CD4-positive, alpha-beta memory T cell (primary cell): ENCODE results near the gene MAD1L1. TPM values are rescaled to one million over a fixed set of nuclear protein-coding genes. Genes with fewer than 3 reads are reported as not detected.
A peak's percentile ranks its signal among the peaks of the same experiment; 100 is the strongest.

Experiments
- CTCF ChIA-PET: fragments of 350-600 bp; sonication (Branson Sonifier 250); formaldehyde crosslinking; loops from one replicate; lab custom pipeline; 2021; ENCODE audit warnings: inconsistent platforms; ENCODE audit not compliant: partially characterized antibody; lab: Charles Lee
- POLR2A ChIA-PET: fragments of 350-600 bp; sonication (Branson Sonifier 250); formaldehyde crosslinking; loops from one replicate; lab custom pipeline; 2021; ENCODE audit not compliant: partially characterized antibody; lab: Charles Lee
- DNase-seq, 5 donors: peaks; one replicate each; pipeline versions ENCODE4 v3.0.0 to v3.0.0-alpha.2; 2020 to 2022; ENCODE audit warnings: mixed read lengths in 1 of 5
- H3K27ac ChIP-seq: one replicate; pipeline ENCODE4 v1.7.0; 2013; ENCODE audit warnings: low read depth, low read length
- H3K27me3 ChIP-seq: 2 replicates; pipeline ENCODE4 v1.7.0; 2013; ENCODE audit warnings: mild to moderate bottlenecking, low read length, moderate library complexity; ENCODE audit not compliant: insufficient read depth
- H3K36me3 ChIP-seq: 2 replicates; pipeline ENCODE4 v1.7.0; 2013; ENCODE audit warnings: mild to moderate bottlenecking, low read length, moderate library complexity; ENCODE audit not compliant: insufficient read depth
- H3K4me1 ChIP-seq: 2 replicates; pipeline ENCODE4 v1.7.0; 2013; ENCODE audit warnings: mild to moderate bottlenecking, low read length, moderate library complexity; ENCODE audit not compliant: insufficient read depth
- H3K4me3 ChIP-seq, 2 donors: one replicate each; pipeline ENCODE4 v1.7.0; 2013; ENCODE audit warnings: low read length in 2 of 2, mild to moderate bottlenecking in 1 of 2
- H3K9me3 ChIP-seq, 2 donors: one replicate each; pipeline ENCODE4 v1.7.0; 2013; ENCODE audit warnings: low read length in 2 of 2, control low read depth in 1 of 2; ENCODE audit not compliant: control insufficient read depth in 1 of 2
- H3K27ac Mint-ChIP-seq, 7 donors: one replicate each; pipeline ENCODE4 v1.8.0; 2020 to 2021; ENCODE audit warnings: mixed read lengths in 7 of 7, mild to moderate bottlenecking in 6 of 7, inconsistent platforms in 3 of 7, moderate library complexity in 3 of 7
- H3K27me3 Mint-ChIP-seq, 2 donors: one replicate each; pipeline ENCODE4 v1.8.0; 2020 to 2021; ENCODE audit warnings: mixed read lengths in 2 of 2
- H3K36me3 Mint-ChIP-seq, 2 donors: one replicate each; pipeline ENCODE4 v1.8.0; 2020 to 2021; ENCODE audit warnings: mixed read lengths in 2 of 2, inconsistent platforms in 1 of 2, mild to moderate bottlenecking in 1 of 2
- H3K4me1 Mint-ChIP-seq, 4 donors: one replicate each; pipeline ENCODE4 v1.8.0; 2020 to 2021; ENCODE audit warnings: mixed read lengths in 4 of 4, mild to moderate bottlenecking in 1 of 4
- H3K4me3 Mint-ChIP-seq, 8 donors: one replicate each; pipeline ENCODE4 v1.8.0; 2020 to 2021; ENCODE audit warnings: mixed read lengths in 8 of 8, mild to moderate bottlenecking in 7 of 8, moderate library complexity in 6 of 8, inconsistent platforms in 3 of 8
- H3K9me3 Mint-ChIP-seq, 8 donors: one replicate each; pipeline ENCODE4 v1.8.0; 2020 to 2021; ENCODE audit warnings: mixed read lengths in 8 of 8, mild to moderate bottlenecking in 5 of 8, inconsistent platforms in 3 of 8, moderate library complexity in 1 of 8
- intact Hi-C: fragments of 100-400 bp; cut with micrococcal nuclease; formaldehyde crosslinking; loops from one replicate; pipeline ENCODE4 v1.15.1; 2023
- polyA plus RNA-seq, 2 donors: library from polyadenylated mRNA; unstranded; fragments of 300-500 nt; fragmentation: Illumina TruSeq; gene quantifications; one replicate each; pipeline ENCODE4 v1.2.3, GENCODE V29; 2021
- total RNA-seq, 2 experiments: library from RNA; stranded (reverse); gene quantifications; one replicate each; pipeline ENCODE4 v1.2.3, GENCODE V29; 2021

MAD1L1 gene
- total and polyA plus RNA-seq, 4 experiments from 2014 or later: 89.9 to 132 (median 110) TPM

DNA sequence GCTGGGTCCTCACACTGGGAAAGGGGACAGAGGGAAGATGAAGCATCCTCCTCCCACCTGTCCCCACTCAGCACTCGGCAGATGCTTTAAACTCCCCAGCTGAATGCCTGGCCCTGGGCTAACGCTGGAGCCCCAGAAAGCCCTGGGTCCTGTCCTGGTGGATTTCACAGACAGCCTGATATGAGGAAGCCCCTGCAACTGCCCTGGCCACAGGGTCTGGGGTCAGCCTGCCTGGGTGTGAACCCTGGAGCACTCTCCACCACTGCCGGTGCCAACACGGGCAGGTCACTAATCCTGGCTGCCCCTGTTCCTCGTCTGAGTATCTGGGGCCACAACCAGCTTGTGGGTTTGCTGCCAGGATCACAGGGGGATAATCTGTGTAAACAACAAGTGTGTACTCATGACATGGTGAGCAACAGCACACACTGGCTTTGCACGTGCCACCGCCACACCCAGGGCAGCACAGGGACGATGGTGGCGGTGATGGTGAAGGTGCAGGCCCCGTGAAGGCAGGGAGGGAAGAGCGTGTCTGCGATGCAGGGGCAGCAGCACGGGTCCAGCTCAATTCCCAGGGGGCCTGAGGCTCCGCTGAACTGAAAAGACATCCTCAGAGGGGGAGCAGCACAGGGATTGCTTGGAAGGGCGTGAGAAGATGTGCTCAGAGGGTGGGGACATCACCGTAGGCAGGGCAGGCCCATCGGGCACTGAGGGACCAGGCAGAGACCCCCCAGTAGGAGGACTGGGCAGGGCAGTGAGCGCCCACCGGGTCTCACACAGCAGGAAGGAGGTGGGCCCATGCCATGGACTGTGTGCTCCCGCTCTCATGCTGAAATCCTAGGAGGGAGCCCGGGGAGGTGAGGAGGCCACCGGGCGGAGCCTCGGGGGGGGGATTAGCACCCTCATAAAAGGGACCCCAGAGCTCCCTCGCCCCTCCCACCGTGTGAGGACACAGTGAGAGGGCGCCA, 238.7 kb downstream of the MAD1L1 start:
- Mint-ChIP-seq H3K36me3 (no peaks in the 10 kb centered on the region), H3K27me3 (no peaks in the 10 kb centered on the region), H3K27ac (no peak overlapping the region), H3K4me1 (peaks cover 0 to 7% (median 3%) of the 10 kb centered on the region in 4 donors), H3K4me3 (no peak overlapping the region), H3K9me3 (peaks cover 0 to 1% (median 0%) of the 10 kb centered on the region in 8 donors)
- no peaks in the 10 kb centered on the region for H3K36me3 ChIP-seq
- no peak overlapping the region for H3K27ac ChIP-seq
- ChIA-PET CTCF (no interaction called here), POLR2A (no interaction called here)
- no peaks in the 10 kb centered on the region for H3K27me3 ChIP-seq
- no peaks in the 10 kb centered on the region for H3K4me1 ChIP-seq
- DNase-seq: no peak
- intact Hi-C loops: no loop called here
- H3K4me3 ChIP-seq: no peak overlapping the region
- no peaks in the 10 kb centered on the region for H3K9me3 ChIP-seq

DNA sequence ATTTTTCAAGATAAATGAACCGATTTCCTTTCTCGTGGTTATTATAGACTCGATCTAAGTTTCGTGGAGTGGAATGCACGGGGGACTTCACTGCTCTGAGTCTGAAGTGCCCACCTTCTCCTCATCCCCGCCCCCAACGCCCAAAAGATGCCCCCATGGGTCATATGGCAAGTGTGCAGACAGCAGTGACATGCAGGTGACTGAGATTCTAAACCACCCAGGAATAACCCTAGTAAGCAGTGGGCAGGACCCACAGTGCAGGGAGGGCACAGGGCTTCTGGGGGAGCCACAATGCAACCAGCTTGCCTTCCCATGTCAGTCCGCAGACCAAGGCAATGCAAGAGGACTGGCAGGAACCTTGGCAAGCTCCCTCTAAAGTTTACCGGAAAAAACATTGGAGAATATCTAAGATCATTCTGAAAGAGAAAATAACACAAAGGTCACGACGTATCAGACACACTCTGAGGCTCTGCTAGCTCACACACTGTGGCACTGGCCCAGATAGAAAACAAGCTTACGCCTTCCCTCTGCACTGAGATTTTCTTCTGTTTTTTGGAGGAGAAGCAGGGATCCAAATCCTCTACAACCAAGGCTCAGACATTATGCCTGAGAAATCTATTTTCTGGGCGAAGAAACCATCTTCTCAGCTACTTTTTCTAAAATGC, 239.6 kb downstream of the MAD1L1 start:
- CTCF ChIA-PET: no interaction called here
- Mint-ChIP-seq H3K4me1 (peaks cover 0 to 11% (median 4%) of the 10 kb centered on the region in 4 donors), H3K27me3 (no peaks in the 10 kb centered on the region), H3K4me3 (no peak overlapping the region), H3K27ac (peak overlapping the region in 3 of 7 donors; percentile 32 to 52 (median 47)), H3K36me3 (no peaks in the 10 kb centered on the region), H3K9me3 (peaks cover 0 to 1% (median 0%) of the 10 kb centered on the region in 8 donors)
- H3K27me3 ChIP-seq: no peaks in the 10 kb centered on the region
- no peaks in the 10 kb centered on the region for H3K9me3 ChIP-seq
- H3K4me1 ChIP-seq: no peaks in the 10 kb centered on the region
- no peaks in the 10 kb centered on the region for H3K36me3 ChIP-seq
- no peak overlapping the region for H3K4me3 ChIP-seq
- intact Hi-C loops: no loop called here
- POLR2A ChIA-PET: no interaction called here
- no peak overlapping the region for H3K27ac ChIP-seq
- no peak for DNase-seq

DNA sequence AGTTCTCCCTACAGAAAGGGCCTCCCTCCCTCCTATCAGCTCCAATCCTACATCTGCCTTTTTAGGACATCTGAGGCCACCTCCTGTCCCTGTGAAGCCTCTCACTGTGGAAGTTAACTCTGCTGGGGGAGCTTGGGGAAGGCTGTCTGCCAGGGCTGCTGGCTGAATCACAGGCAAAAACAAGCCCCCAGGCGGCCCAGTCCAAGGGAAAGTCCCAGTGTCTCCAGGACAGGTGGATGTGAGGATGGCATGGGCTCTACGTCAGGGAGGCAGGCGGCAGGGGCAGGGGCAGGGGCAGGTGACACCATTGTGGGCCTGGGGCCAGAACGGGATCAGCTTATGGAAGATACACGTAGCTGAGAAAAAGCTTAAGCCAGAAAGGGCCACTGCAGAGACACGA, 240.2 kb downstream of the MAD1L1 start:
- H3K9me3 Mint-ChIP-seq: peaks cover 0 to 1% (median 0%) of the 10 kb centered on the region in 8 donors
- no peaks in the 10 kb centered on the region for H3K27me3 ChIP-seq
- no peak overlapping the region for H3K4me3 ChIP-seq
- H3K27ac Mint-ChIP-seq: no peak overlapping the region
- H3K27me3 Mint-ChIP-seq: no peaks in the 10 kb centered on the region
- H3K4me1 Mint-ChIP-seq: peaks cover 4 to 16% (median 5%) of the 10 kb centered on the region in 4 donors
- no peak overlapping the region for H3K4me3 Mint-ChIP-seq
- no peaks in the 10 kb centered on the region for H3K36me3 Mint-ChIP-seq
- H3K36me3 ChIP-seq: no peaks in the 10 kb centered on the region
- peaks cover 5% of the 10 kb centered on the region for H3K4me1 ChIP-seq
- DNase-seq: no peak
- ChIA-PET POLR2A (no interaction called here), CTCF (no interaction called here)
- no peaks in the 10 kb centered on the region for H3K9me3 ChIP-seq
- no peak overlapping the region for H3K27ac ChIP-seq
- intact Hi-C loops: no loop called here

DNA sequence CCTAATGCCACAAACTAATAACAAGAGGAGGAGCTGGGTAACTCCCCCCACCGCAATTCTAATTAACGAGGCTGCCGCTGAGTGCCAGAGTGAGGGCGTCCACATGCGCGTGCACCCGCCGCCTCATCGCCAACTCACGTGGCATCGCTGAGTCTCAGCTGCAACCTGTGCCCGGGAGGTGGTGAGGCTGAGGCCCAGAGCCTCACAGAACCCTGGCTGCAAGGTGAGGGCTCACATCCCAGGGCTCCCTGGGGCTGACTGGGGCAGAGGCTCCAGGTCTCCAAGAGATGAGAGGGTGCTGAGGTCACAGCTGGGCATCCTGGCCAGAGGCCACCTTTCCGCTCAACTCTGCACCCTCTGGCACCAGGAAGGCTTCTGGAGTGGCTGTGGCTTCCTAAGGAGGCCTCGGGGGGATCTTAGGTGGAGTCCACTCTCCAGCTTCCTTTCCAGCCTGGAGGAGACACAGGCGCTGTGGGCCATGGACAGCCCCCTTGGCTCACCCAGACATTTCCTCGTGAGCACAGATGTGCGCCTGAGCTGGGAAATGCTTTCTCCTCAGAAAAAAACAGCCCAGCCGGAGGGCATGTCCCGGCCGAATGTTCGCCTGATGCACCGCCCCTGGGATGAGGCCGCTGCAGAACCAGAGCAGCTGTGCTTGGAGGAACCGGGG, 242.6 kb downstream of the MAD1L1 start:
- Mint-ChIP-seq H3K36me3 (peaks cover 2 to 11% of the 10 kb centered on the region in 2 donors), H3K4me3 (no peak overlapping the region), H3K4me1 (peaks cover 15 to 33% (median 22%) of the 10 kb centered on the region in 4 donors), H3K9me3 (peaks cover 0 to 1% (median 0%) of the 10 kb centered on the region in 8 donors), H3K27me3 (no peaks in the 10 kb centered on the region), H3K27ac (no peak overlapping the region)
- Histone ChIP-seq H3K4me3 (no peak overlapping the region), H3K27me3 (no peaks in the 10 kb centered on the region), H3K36me3 (no peaks in the 10 kb centered on the region), H3K4me1 (peaks cover 23% of the 10 kb centered on the region), H3K27ac (no peak overlapping the region), H3K9me3 (no peaks in the 10 kb centered on the region)
- ChIA-PET CTCF (no interaction called here), POLR2A (no interaction called here)
- no peak for DNase-seq
- intact Hi-C loops: no loop called here

DNA sequence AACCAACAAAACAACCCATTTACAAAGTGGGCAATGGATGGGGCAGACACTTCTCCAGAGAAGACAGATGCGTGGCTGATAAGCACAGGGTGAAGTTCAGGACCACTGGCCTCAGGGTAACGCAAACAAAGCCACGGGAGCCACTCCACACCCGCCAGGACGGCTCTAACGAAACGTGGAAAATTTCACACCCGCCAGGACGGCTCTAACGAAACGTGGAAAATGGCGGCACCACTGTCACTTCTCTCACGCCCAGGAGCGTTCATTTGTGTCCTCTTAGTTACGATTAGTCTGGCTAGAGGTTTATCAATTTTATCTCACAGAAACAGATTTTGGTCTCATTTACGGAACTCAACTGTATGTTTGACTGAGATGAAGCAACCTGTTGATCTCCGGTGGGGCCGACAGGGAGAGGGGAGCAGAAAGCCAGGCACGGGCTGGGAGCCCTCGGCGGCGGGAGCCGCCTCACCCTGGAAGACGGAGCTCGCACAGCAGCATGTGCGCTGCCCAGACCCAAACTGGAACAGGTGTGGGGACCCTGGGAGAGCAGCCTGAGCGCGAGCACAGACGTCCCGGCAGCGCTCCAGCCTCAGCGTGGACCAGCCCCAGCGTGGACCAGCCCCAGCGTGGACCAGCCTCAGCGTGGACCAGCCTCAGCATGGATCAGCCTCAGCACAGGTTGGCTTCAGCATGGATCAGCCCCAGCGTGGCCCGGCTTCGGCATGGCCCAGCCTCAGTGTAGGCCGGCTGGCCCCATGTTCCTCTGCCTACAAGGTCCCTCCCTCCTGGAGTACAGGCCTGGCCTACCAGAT, 243.5 kb downstream of the MAD1L1 start:
- H3K9me3 Mint-ChIP-seq: peaks cover 0 to 1% (median 0%) of the 10 kb centered on the region in 8 donors
- H3K27ac Mint-ChIP-seq: peak overlapping the region in 2 of 7 donors; percentile 15 to 30

DNA sequence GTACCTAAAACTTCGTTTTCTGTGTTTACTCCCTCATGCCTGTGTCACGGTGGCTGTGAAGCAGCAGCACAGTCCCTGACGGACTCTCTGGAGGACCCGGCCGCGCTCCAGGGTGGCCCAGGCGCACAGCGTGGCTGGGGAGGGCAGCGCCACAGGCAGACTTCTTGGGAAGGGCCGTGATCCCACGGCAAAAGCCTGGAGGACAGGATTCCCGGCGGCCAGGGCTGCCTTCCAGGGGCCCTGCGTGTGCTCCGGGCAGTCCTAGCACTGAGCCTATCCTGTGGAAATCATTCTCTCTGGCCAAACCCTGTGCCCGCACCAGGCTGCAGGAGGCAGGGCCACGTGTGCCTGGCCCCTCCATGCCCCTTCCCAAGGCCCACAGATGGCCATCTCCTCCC, 244.2 kb downstream of the MAD1L1 start:
- intact Hi-C loops: no loop called here
- H3K36me3 ChIP-seq: no peaks in the 10 kb centered on the region
- Mint-ChIP-seq H3K4me3 (no peak overlapping the region), H3K9me3 (no peaks in the 10 kb centered on the region), H3K36me3 (peaks cover 2 to 11% of the 10 kb centered on the region in 2 donors), H3K27ac (peak overlapping the region in 1 of 7 donors; percentile 30), H3K4me1 (peaks cover 17 to 35% (median 26%) of the 10 kb centered on the region in 4 donors), H3K27me3 (no peaks in the 10 kb centered on the region)
- H3K4me1 ChIP-seq: peaks cover 23% of the 10 kb centered on the region
- H3K4me3 ChIP-seq: no peak overlapping the region
- ChIA-PET CTCF (no interaction called here), POLR2A (no interaction called here)
- no peak overlapping the region for H3K27ac ChIP-seq
- no peak for DNase-seq
- H3K27me3 ChIP-seq: no peaks in the 10 kb centered on the region
- no peaks in the 10 kb centered on the region for H3K9me3 ChIP-seq

More for the DNA sequence above, 243.5 kb downstream of the MAD1L1 start:
- no peak overlapping the region for H3K4me3 Mint-ChIP-seq
- peaks cover 23% of the 10 kb centered on the region for H3K4me1 ChIP-seq
- no peaks in the 10 kb centered on the region for H3K27me3 Mint-ChIP-seq
- no peaks in the 10 kb centered on the region for H3K36me3 ChIP-seq
- H3K4me1 Mint-ChIP-seq: peaks cover 17 to 38% (median 26%) of the 10 kb centered on the region in 4 donors
- intact Hi-C loops: no loop called here
- POLR2A ChIA-PET: no interaction called here
- no peaks in the 10 kb centered on the region for H3K9me3 ChIP-seq
- H3K27ac ChIP-seq: no peak overlapping the region
- peaks cover 2 to 11% of the 10 kb centered on the region in 2 donors for H3K36me3 Mint-ChIP-seq
- CTCF ChIA-PET: no interaction called here
- H3K4me3 ChIP-seq: no peak overlapping the region
- no peaks in the 10 kb centered on the region for H3K27me3 ChIP-seq
- no peak for DNase-seq
